ENCODE measurements around the gene STX11.
"Not testable (repeated sequence)": the region's sequence is repeated elsewhere in the genome, so short reads cannot be mapped to it uniquely, and the experiment has no call there.

STX11 gene

GRCh38 chr6:144177726-144178125 is 27.4 kb downstream of the STX11 start:
- no peak for DNase-seq

GRCh38 chr6:144178323-144178722 is 28.0 kb downstream of the STX11 start:
- DNase-seq, result no peak

- no peak for DNase-seq
Observed at GRCh38 chr6:144179237-144179636, 28.9 kb downstream of the STX11 start.

GRCh38 chr6:144179828-144180227 is 29.5 kb downstream of the STX11 start:
- DNase-seq, result no peak

- DNase-seq, result not testable (repeated sequence)
Observed at GRCh38 chr6:144180354-144180753, 30.0 kb downstream of the STX11 start.

- no peak for DNase-seq
Observed at GRCh38 chr6:144181639-144182038, 31.3 kb downstream of the STX11 start.

GRCh38 chr6:144184186-144184585 is 33.9 kb downstream of the STX11 start:
- not testable (repeated sequence) for DNase-seq

- DNase-seq, result no peak
Observed at GRCh38 chr6:144185133-144185836, 35.0 kb downstream of the STX11 start.

GRCh38 chr6:144186817-144187625 is 36.7 kb downstream of the STX11 start:
- no peak for DNase-seq

- DNase-seq, result no peak
Observed at GRCh38 chr6:144189351-144189750, 39.0 kb downstream of the STX11 start.

- DNase-seq, result no peak
Observed at GRCh38 chr6:144190080-144190479, 39.8 kb downstream of the STX11 start.

GRCh38 chr6:144190593-144190992 is 40.3 kb downstream of the STX11 start:
- DNase-seq, result peak; percentile 21

GRCh38 chr6:144193181-144193580 is 42.9 kb downstream of the STX11 start:
- DNase-seq, result no peak

GRCh38 chr6:144194293-144194810 is 44.0 kb downstream of the STX11 start:
- DNase-seq, result no peak

GRCh38 chr6:144195671-144196270 is 45.5 kb downstream of the STX11 start:
- DNase-seq, result peak; percentile 41

GRCh38 chr6:144197919-144198318 is 47.6 kb downstream of the STX11 start:
- DNase-seq, result no peak

GRCh38 chr6:144202879-144203468 is 52.7 kb downstream of the STX11 start:
- DNase-seq, result no peak

GRCh38 chr6:144211160-144211559 is 60.8 kb downstream of the STX11 start:
- DNase-seq, result no peak

GRCh38 chr6:144213315-144213714 is 63.0 kb downstream of the STX11 start:
- no peak for DNase-seq

- DNase-seq, result no peak
Observed at GRCh38 chr6:144214029-144214428, 63.7 kb downstream of the STX11 start.

- no peak for DNase-seq
Observed at GRCh38 chr6:144214622-144215401, 64.5 kb downstream of the STX11 start.

- DNase-seq, result peak; percentile 16
Observed at GRCh38 chr6:144215402-144215931, 65.2 kb downstream of the STX11 start.
